Large intestine (tissue), 3 donors: Measurements from ENCODE around the gene EML3. TPM values are rescaled to one million over a fixed set of nuclear protein-coding genes. Genes with fewer than 3 reads are reported as not detected.
A peak's percentile ranks its signal among the peaks of the same experiment; 100 is the strongest.
"Not testable (repeated sequence)": the region's sequence is repeated elsewhere in the genome, so short reads cannot be mapped to it uniquely, and the experiment has no call there.

ENCODE experiments used
- DNase-seq, 2 donors: peaks; one replicate each; pipeline versions ENCODE4 v3.0.0 to v3.0.0-alpha.2; 2013
- H3K27ac ChIP-seq: one replicate; pipeline ENCODE4 v1.5.1; 2013; ENCODE audit warnings: low read length
- H3K27me3 ChIP-seq: 2 replicates; pipeline ENCODE4 v1.6.1; 2013; ENCODE audit warnings: low read length; ENCODE audit not compliant: control insufficient read depth, insufficient read depth
- H3K36me3 ChIP-seq: 2 replicates; pipeline ENCODE4 v1.6.1; 2013; ENCODE audit warnings: low read length; ENCODE audit not compliant: control insufficient read depth, insufficient read depth
- H3K4me1 ChIP-seq: one replicate; pipeline ENCODE4 v1.6.1; 2013; ENCODE audit warnings: low read length; ENCODE audit not compliant: control insufficient read depth, insufficient read depth
- H3K4me3 ChIP-seq: one replicate; pipeline ENCODE4 v1.5.1; 2013; ENCODE audit warnings: low read length
- H3K9me3 ChIP-seq: one replicate; pipeline ENCODE4 v1.6.1; 2013; ENCODE audit warnings: mild to moderate bottlenecking, low read depth, low read length, moderate library complexity; ENCODE audit not compliant: control insufficient read depth
- WGBS: methylation state at CpG from one replicate; pipeline ENCODE4 v1.1.5; 2013; ENCODE audit warnings: low lambda C conversion rate; ENCODE audit not compliant: insufficient coverage; 5-methylcytosine and 5-hydroxymethylcytosine counted together
- polyA plus RNA-seq: library from polyadenylated mRNA; unstranded; fragments of 120-200 nt; gene quantifications from one replicate; pipeline ENCODE4 v1.2.1, GENCODE V29; 2013

The EML3 gene
- polyA plus RNA-seq, 1 donor: 25.3 TPM

- Histone ChIP-seq H3K36me3 (peaks cover 27% of the 10 kb centered on the region), H3K27ac (peak within 1 kb of the TSS; percentile 82), H3K4me1 (peaks cover 10% of the 10 kb centered on the region), H3K4me3 (peak within 1 kb of the TSS; percentile 93), H3K27me3 (no peaks in the 10 kb centered on the region), H3K9me3 (no peaks in the 10 kb centered on the region)
- WGBS: no CpG with 5 or more reads among the region's 77 CpGs
- peak; percentile 98 for DNase-seq
Observed at GRCh38 chr11:62621567-62622470, 9.2 kb upstream of the EML3 start, which contains the start of gene B3GAT3. Gene B3GAT3 (minus strand): TSS chr11:62621986. CDS start chr11:62621947, 39 bp downstream.

- WGBS: 0% methylated on average over 2 of the region's 8 CpGs
- Histone ChIP-seq H3K4me1 (peaks cover 10% of the 10 kb centered on the region), H3K36me3 (peaks cover 27% of the 10 kb centered on the region), H3K27me3 (no peaks in the 10 kb centered on the region), H3K27ac (peak overlapping the region; percentile 82), H3K9me3 (no peaks in the 10 kb centered on the region), H3K4me3 (peak overlapping the region; percentile 93)
- no peak for DNase-seq
Observed at GRCh38 chr11:62621027-62621566, 8.5 kb upstream of the EML3 start.

DNA sequence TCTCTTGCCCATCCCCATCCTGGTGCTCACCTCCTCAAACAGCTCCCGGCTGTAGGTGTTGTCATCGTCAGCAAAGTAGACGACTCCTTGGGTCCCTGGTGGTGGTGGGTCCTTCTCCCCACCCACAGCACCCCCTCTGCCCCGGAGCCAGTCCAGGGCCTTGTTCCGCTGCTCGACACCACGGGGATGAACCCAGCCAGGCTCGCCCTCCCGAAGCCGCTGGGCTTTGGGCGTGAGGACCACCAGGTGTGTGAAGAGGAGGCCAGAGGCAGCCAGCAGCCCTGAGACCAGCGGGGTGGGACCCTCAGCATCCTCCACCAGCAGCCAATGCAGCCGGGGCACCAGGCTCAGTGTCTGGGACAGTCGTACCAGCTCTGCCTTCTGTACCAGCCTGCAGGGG lies 4.4 kb upstream of the EML3 start:
- H3K4me1 ChIP-seq: peaks cover 39% of the 10 kb centered on the region
- peaks cover 26% of the 10 kb centered on the region for H3K36me3 ChIP-seq
- not testable (repeated sequence) for H3K4me3 ChIP-seq, H3K9me3 ChIP-seq, H3K27ac ChIP-seq, DNase-seq, H3K27me3 ChIP-seq
- WGBS: no CpG with 5 or more reads among the region's 14 CpGs

DNA sequence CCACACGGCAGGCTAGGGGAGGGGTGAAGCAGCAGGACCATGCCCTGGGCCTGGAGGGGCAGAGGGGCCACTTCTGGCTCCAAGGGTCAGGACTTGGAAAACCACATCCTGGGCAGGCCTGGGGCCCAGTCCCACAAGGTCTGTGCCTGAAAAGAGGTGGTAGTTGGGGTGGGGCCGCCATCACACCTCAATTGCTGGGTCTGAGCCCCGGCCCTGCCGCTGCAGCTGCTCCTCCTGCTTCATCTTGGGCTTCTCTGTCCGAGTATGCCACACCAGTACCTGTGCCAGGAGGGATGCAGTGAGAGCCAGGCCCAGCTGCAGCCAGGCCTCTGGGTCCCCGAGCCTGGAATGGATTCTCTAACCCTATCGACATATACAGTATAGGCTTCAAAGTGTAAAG lies 2.9 kb upstream of the EML3 start:
- no peak for DNase-seq
- H3K27me3 ChIP-seq: no peaks in the 10 kb centered on the region
- peaks cover 26% of the 10 kb centered on the region for H3K36me3 ChIP-seq
- no peak overlapping the region for H3K27ac ChIP-seq
- H3K9me3 ChIP-seq: no peaks in the 10 kb centered on the region
- H3K4me1 ChIP-seq: peaks cover 45% of the 10 kb centered on the region
- no peak overlapping the region for H3K4me3 ChIP-seq
- WGBS: no CpG with 5 or more reads among the region's 7 CpGs

DNA sequence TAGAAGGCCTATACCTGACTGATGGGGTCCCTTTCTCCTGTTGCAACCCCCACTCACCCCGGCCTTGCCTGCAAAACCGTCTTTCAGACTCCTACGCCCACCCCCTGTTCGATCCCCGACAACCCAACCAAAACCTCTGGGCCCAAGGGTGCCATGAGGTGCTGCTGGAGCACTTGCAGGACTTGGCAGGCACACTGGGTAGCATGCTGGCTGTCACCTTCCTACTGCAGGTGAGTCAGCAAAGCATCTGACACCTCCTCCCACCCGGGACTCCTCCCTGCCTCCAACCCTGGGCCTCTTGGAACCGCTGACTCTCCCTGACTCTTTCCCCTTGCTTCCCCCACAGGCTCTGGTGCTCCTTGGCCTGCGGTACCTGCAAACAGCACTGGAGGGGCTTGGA lies 1.7 kb upstream of the EML3 start:
- Histone ChIP-seq H3K9me3 (no peaks in the 10 kb centered on the region), H3K27me3 (no peaks in the 10 kb centered on the region), H3K4me1 (peaks cover 40% of the 10 kb centered on the region), H3K27ac (peak overlapping the region; percentile 78), H3K4me3 (no peak overlapping the region), H3K36me3 (peaks cover 32% of the 10 kb centered on the region)
- WGBS: no CpG with 5 or more reads among the region's 8 CpGs
- peak; percentile 69 to 78 for DNase-seq

GRCh38 chr11:62613291-62613778 lies 760 bp upstream of the EML3 start:
- DNase-seq: peak in 1 of 2 donors; percentile 27
- WGBS: no CpG with 5 or more reads among the region's 15 CpGs
- Histone ChIP-seq H3K4me3 (no peak overlapping the region), H3K27me3 (no peaks in the 10 kb centered on the region), H3K9me3 (no peaks in the 10 kb centered on the region), H3K4me1 (peaks cover 40% of the 10 kb centered on the region), H3K36me3 (peaks cover 37% of the 10 kb centered on the region), H3K27ac (peak overlapping the region; percentile 78)

- no peaks in the 10 kb centered on the region for H3K9me3 ChIP-seq
- DNase-seq: peak in 1 of 2 donors; percentile 63
- H3K4me3 ChIP-seq: peak overlapping the region; percentile 74
- H3K36me3 ChIP-seq: peaks cover 36% of the 10 kb centered on the region
- peaks cover 40% of the 10 kb centered on the region for H3K4me1 ChIP-seq
- H3K27me3 ChIP-seq: no peaks in the 10 kb centered on the region
- peak overlapping the region; percentile 74 for H3K27ac ChIP-seq
- no CpG with 5 or more reads among the region's 34 CpGs for WGBS
Observed at GRCh38 chr11:62611705-62612365, 740 bp downstream of the EML3 start.

GRCh38 chr11:62610814-62611704 lies 1.5 kb downstream of the EML3 start:
- no peak for DNase-seq
- peaks cover 33% of the 10 kb centered on the region for H3K36me3 ChIP-seq
- H3K9me3 ChIP-seq: no peaks in the 10 kb centered on the region
- no CpG with 5 or more reads among the region's 28 CpGs for WGBS
- peak overlapping the region; percentile 74 for H3K4me3 ChIP-seq
- H3K27me3 ChIP-seq: no peaks in the 10 kb centered on the region
- H3K27ac ChIP-seq: no peak overlapping the region
- peaks cover 40% of the 10 kb centered on the region for H3K4me1 ChIP-seq

DNA sequence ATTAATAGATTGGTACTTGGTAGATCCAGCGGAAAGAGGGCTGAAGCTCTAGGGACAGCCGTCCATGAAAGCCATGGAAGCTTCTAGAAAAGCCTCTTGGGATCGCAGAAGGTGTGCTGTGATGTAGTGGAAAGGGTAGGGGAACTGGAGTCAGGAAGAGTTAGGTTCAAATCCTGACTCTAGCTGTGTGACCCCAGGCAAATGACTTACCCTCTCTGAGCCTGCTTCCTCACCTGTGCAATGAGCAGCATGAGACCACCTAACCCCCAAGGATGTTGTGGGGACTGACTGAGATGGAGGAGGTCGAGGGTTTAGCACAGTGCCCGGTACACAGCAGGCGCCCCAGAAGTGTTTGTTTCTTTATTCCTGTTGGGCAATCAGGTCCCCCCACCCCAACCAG lies 2.2 kb downstream of the EML3 start:
- no CpG with 5 or more reads among the region's 6 CpGs for WGBS
- H3K27ac ChIP-seq: no peak overlapping the region
- H3K36me3 ChIP-seq: peaks cover 36% of the 10 kb centered on the region
- no peak for DNase-seq
- no peak overlapping the region for H3K4me3 ChIP-seq
- H3K27me3 ChIP-seq: no peaks in the 10 kb centered on the region
- peaks cover 40% of the 10 kb centered on the region for H3K4me1 ChIP-seq
- H3K9me3 ChIP-seq: peaks cover 2% of the 10 kb centered on the region
